Activated CD8-positive, alpha-beta memory T cell treated with anti-CD3 and anti-CD28 coated beads, Interleukin-2, amount 50 U/mL, for 4 hours (primary cell): ENCODE data around the gene KIFBP.
"Not testable (repeated sequence)": the region's sequence is repeated elsewhere in the genome, so short reads cannot be mapped to it uniquely, and the experiment has no call there.

Source experiments
- DNase-seq: peaks from one replicate; pipeline ENCODE4 v3.0.0-alpha.2; 2020

Gene KIFBP

GRCh38 chr10:69005704-69006485 lies 17.3 kb downstream of the KIFBP start:
- DNase-seq, result no peak

GRCh38 chr10:69007260-69007659 lies 18.7 kb downstream of the KIFBP start:
- no peak for DNase-seq

DNA sequence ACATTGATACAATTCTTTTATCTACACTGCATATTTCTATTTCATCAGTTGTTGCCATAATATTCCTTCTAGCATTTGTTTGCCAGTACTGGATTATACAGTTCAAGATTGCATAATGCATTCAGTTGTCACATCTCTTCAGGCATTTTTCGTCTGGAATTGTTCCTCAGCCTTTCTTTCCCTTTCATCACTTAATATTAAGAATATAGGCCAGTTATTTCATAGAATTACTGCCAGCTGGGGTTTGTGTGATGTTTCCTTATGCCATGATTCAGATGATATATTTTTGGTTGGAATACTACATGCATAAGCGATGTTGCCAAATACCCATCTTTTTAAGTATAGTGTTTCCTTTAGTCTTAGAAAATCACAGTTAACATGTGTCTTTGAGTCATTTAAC lies 20.8 kb downstream of the KIFBP start:
- DNase-seq, result no peak

DNA sequence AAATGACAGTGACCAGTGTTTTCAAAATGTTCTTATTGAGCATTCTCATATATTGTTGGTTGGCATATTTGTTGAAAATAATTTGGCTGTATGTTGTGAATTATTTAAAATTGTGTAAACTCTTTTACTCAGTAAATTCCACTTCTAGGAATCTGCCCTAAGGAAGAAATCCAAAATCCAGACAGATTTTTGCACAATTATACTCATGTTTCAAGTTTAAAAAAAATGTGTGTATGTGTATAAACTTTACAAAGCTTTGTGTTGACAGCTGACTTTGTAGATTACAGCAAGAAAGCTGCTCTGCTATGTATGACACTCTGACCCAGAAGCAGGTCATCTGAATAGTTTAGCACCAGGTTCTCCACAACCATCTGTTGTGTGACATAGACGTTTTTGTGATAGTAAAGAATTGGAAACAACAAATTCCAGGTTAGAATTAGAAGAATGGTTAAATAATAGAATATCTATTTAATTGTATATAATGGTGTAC lies 21.6 kb downstream of the KIFBP start:
- DNase-seq, result no peak

- not testable (repeated sequence) for DNase-seq
Measured at GRCh38 chr10:69012778-69013177, 24.2 kb downstream of the KIFBP start.

- DNase-seq, result no peak
Measured at GRCh38 chr10:69014171-69014570, 25.6 kb downstream of the KIFBP start.

DNA sequence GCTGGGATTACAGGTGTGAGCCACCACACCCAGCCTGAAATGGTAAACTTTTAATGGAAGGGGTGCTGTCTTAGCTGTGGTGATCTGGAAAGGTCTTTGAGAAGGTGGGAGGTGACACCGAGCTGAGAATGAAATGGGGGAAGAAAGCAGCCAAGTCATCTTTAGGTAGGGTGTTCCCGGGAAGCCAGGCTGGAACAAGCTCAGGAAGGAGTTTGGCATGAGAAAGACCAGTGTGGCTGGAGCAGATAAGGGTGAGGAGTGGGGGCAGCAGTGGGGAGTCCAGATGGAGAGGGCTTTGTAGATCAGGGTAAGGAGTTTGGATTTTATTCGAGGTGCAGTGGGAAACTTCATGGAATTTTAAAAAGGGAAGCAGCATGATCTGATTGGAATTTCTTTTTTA lies 30.0 kb downstream of the KIFBP start:
- no peak for DNase-seq

- DNase-seq, result no peak
Measured at GRCh38 chr10:69022611-69023010, 34.0 kb downstream of the KIFBP start.

DNA sequence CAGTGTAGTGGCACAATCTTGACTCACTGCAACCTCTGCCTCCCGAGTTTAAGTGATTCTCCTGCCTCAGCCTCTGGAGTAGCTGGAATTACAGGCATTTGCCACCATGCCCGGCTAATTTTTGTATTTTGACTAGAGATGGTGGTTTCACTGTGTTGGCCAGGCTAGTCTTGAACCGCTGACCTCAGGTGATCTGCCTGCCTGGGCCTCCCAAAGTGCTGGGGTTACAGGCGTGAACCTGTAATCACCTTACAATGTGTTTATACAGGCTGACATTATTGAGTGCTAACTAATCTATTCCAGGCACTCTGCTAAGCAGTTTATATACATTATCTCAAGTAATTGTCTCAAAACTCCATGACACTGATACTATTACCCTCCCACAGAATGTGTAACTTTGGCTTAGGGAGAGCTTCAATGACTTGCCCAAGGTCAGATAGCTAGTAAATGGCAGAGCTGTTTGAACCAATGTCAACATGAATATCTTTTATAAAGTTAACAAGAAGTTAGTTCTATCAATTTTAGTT lies 36.8 kb downstream of the KIFBP start:
- DNase-seq, result no peak

- no peak for DNase-seq
Measured at GRCh38 chr10:69033256-69033655, 44.7 kb downstream of the KIFBP start.

DNA sequence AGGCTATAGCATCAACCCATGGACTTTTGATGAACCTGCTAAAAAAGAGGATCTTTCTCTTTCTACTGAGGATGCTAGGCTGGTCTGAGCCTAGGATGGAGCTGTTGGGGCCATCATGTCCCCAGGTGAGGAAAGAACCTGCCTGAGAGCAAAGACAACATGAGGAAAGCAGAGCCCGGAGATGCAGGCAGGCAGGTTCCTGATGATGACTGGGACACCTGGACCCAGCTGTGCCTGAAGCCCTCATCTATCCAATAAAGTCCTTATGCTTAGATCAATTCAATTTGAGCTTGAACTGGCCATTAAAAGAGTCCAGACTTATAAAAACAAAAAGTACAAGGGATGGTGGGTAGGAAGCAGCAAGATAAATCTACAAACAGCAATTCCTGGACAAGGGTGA lies 48.9 kb downstream of the KIFBP start:
- no peak for DNase-seq

GRCh38 chr10:69040904-69041303 lies 52.3 kb downstream of the KIFBP start:
- DNase-seq, result not testable (repeated sequence)

- DNase-seq, result no peak
Measured at GRCh38 chr10:69042417-69042816, 53.8 kb downstream of the KIFBP start.

DNA sequence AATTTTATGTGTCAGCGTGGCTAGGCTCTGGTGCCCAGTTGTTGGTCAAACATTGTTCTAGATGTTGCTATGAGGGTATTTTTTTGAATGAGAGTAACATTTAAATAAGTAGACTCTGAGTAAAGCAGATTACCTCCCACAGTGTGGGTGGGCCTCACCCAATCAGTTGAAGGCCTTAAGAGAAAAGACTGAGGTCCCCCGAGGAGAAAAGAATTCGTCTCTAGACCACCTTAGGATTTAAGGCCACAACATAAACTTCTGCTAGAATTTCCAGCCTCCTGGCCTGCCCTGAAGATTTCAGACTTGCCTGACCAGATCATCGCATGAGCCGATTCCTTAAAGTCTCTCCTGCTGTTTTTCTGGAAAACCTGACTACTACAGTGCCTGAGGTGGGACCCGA lies 54.2 kb downstream of the KIFBP start:
- DNase-seq, result no peak

- no peak for DNase-seq
Measured at GRCh38 chr10:69043931-69044531, 55.4 kb downstream of the KIFBP start.

DNA sequence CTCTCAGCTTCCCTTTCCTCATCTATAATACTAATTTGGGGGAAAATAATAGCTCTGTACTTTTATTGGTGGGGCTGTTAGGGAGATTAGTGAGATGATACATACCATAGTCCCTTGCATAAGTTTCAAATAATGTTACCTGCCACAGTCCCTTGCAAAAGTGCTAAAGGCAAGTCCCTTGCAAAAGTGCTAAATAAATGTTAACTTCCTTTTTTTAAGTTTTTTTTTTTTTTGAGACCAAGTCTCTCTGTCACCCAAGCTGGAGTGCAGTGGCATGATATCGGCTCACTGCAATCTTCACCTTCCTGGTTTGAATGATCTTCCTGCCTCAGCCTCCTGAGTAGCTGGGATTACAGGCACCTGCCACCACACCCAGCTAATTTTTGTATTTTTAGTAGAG lies 55.9 kb downstream of the KIFBP start:
- no peak for DNase-seq

- no peak for DNase-seq
Measured at GRCh38 chr10:69045441-69046300, 57.1 kb downstream of the KIFBP start.

GRCh38 chr10:69047111-69047832 lies 58.7 kb downstream of the KIFBP start:
- DNase-seq, result no peak

GRCh38 chr10:69048103-69048502 lies 59.5 kb downstream of the KIFBP start:
- DNase-seq, result no peak

DNA sequence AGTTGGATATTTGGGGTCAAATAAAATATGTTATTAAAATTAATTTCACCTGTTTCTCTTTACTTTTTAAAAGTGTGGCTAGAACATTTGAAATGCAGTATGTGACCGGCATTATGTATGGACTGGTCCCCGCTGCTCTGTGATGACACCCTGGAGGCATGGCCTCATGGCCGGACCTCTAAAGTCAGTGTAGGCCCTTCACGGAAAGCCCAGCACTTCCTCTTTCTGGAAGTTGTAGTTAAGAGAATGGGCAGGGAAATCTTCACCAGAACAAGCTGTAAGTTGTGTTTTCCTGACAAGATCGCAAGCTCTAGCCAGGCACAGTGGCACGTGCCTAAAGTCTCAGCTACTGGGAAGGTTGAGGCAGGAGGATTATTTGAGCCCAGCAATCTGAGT lies 61.0 kb downstream of the KIFBP start:
- DNase-seq, result no peak

GRCh38 chr10:69051303-69051702 lies 62.7 kb downstream of the KIFBP start:
- no peak for DNase-seq

GRCh38 chr10:69051710-69052487 lies 63.3 kb downstream of the KIFBP start:
- DNase-seq, result no peak
